Measurements from ENCODE around the gene TLDC2.
A peak's percentile ranks its signal among the peaks of the same experiment; 100 is the strongest.

The TLDC2 gene

GRCh38 chr20:36859700-36860330 is 16.1 kb upstream of the TLDC2 start:
- no peaks in the 10 kb centered on the region for H3K36me3 ChIP-seq (ENCODE audit: control insufficient read depth in 2 of 2, insufficient read depth in 2 of 2, low read length in 2 of 2)
- H3K27ac ChIP-seq (ENCODE audit: low read depth in 2 of 2, low read length in 2 of 2) = no peak overlapping the region
- no peak overlapping the region for H3K4me3 ChIP-seq (ENCODE audit: low read length in 2 of 2)
- H3K9me3 ChIP-seq (ENCODE audit: control insufficient read depth in 2 of 2, low read length in 2 of 2) = no peaks in the 10 kb centered on the region
- no peak overlapping the region for H3K9ac ChIP-seq (ENCODE audit: low read depth in 1 of 2, low read length in 2 of 2)
- H3K4me1 ChIP-seq (ENCODE audit: control insufficient read depth in 2 of 2, insufficient read depth in 2 of 2, low read length in 2 of 2) = peaks cover 31 to 44% of the 10 kb centered on the region in 2 donors
- no peaks in the 10 kb centered on the region for H3K27me3 ChIP-seq (ENCODE audit: control insufficient read depth in 2 of 2, insufficient read depth in 2 of 2, low read length in 2 of 2)

GRCh38 chr20:36860339-36860738 is 15.6 kb upstream of the TLDC2 start:
- Histone ChIP-seq H3K36me3 (ENCODE audit: control insufficient read depth in 2 of 2, insufficient read depth in 2 of 2, low read length in 2 of 2) (no peaks in the 10 kb centered on the region), H3K9me3 (ENCODE audit: control insufficient read depth in 2 of 2, low read length in 2 of 2) (no peaks in the 10 kb centered on the region), H3K4me1 (ENCODE audit: control insufficient read depth in 2 of 2, insufficient read depth in 2 of 2, low read length in 2 of 2) (peaks cover 27 to 40% of the 10 kb centered on the region in 2 donors), H3K9ac (ENCODE audit: low read depth in 1 of 2, low read length in 2 of 2) (no peak overlapping the region), H3K4me3 (ENCODE audit: low read length in 2 of 2) (no peak overlapping the region), H3K27me3 (ENCODE audit: control insufficient read depth in 2 of 2, insufficient read depth in 2 of 2, low read length in 2 of 2) (no peaks in the 10 kb centered on the region), H3K27ac (ENCODE audit: low read depth in 2 of 2, low read length in 2 of 2) (no peak overlapping the region)

DNA sequence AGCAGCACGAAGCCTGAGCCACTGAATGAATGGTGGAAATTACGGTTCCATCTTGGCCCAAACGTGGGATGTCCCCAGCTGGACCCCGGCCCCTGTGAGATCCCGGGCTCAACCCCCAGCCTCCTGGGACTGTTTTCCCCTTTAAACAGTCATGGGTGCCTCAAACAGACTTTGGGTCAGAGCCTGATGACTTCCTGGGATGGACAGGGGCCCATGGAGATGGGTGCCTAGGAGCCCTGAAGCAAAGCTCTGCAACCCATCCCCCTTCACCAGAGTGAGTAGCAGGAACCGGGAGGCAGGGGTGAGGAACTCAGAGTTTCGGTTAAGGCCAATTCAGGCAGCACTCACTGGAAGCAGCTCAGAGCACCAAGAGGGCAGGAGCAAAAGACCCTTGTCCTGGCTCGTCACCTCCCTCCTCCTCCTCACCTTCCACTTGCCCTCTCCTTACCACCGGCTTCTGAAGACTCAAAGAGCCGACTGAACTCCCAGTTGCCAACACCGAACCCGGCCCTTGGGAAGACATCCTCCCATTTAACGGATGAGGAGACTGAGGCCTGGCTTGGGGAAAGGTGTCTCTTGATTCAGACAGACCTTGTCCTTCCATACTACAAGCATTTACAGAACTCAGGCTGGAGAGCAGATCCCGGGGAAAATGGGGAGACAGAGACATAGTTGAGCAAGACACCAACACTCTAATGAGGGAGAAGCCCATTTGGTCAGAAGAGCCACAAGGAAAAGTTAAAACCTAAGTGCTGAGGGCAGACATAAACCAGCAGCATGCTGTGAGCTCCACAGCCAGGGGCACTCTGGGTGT is 14.9 kb upstream of the TLDC2 start:
- H3K9ac ChIP-seq (ENCODE audit: low read depth in 1 of 2, low read length in 2 of 2) = peak overlapping the region; percentile 61 to 69
- no peaks in the 10 kb centered on the region for H3K9me3 ChIP-seq (ENCODE audit: control insufficient read depth in 2 of 2, low read length in 2 of 2)
- H3K4me1 ChIP-seq (ENCODE audit: control insufficient read depth in 2 of 2, insufficient read depth in 2 of 2, low read length in 2 of 2) = peaks cover 25 to 35% of the 10 kb centered on the region in 2 donors
- no peaks in the 10 kb centered on the region for H3K27me3 ChIP-seq (ENCODE audit: control insufficient read depth in 2 of 2, insufficient read depth in 2 of 2, low read length in 2 of 2)
- H3K36me3 ChIP-seq (ENCODE audit: control insufficient read depth in 2 of 2, insufficient read depth in 2 of 2, low read length in 2 of 2) = no peaks in the 10 kb centered on the region
- peak overlapping the region; percentile 49 to 63 for H3K4me3 ChIP-seq (ENCODE audit: low read length in 2 of 2)
- H3K27ac ChIP-seq (ENCODE audit: low read depth in 2 of 2, low read length in 2 of 2) = peak overlapping the region in 1 of 2 donors; percentile 40

DNA sequence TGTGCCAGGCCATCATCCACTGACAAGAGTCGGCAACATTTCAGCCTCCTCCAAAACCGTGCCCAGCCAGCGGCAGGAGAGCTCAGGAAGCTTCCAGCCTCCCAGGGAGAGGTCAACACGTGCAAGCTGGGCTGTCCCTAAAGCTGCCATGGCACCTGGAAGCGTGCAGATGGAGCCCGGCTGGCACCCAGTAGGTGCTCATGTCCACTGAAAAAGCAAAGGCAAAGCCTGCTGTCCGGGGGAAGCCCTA is 14.4 kb upstream of the TLDC2 start:
- Histone ChIP-seq H3K4me1 (ENCODE audit: control insufficient read depth in 2 of 2, insufficient read depth in 2 of 2, low read length in 2 of 2) (peaks cover 20 to 30% of the 10 kb centered on the region in 2 donors), H3K9me3 (ENCODE audit: control insufficient read depth in 2 of 2, low read length in 2 of 2) (no peaks in the 10 kb centered on the region), H3K36me3 (ENCODE audit: control insufficient read depth in 2 of 2, insufficient read depth in 2 of 2, low read length in 2 of 2) (no peaks in the 10 kb centered on the region), H3K4me3 (ENCODE audit: low read length in 2 of 2) (peak overlapping the region; percentile 49 to 63), H3K27me3 (ENCODE audit: control insufficient read depth in 2 of 2, insufficient read depth in 2 of 2, low read length in 2 of 2) (no peaks in the 10 kb centered on the region), H3K27ac (ENCODE audit: low read depth in 2 of 2, low read length in 2 of 2) (peak overlapping the region; percentile 40 to 79), H3K9ac (ENCODE audit: low read depth in 1 of 2, low read length in 2 of 2) (peak overlapping the region; percentile 61 to 69)

- Histone ChIP-seq H3K27me3 (ENCODE audit: control insufficient read depth in 2 of 2, insufficient read depth in 2 of 2, low read length in 2 of 2) (no peaks in the 10 kb centered on the region), H3K4me3 (ENCODE audit: low read length in 2 of 2) (peak overlapping the region; percentile 49 to 63), H3K9me3 (ENCODE audit: control insufficient read depth in 2 of 2, low read length in 2 of 2) (no peaks in the 10 kb centered on the region), H3K36me3 (ENCODE audit: control insufficient read depth in 2 of 2, insufficient read depth in 2 of 2, low read length in 2 of 2) (no peaks in the 10 kb centered on the region), H3K27ac (ENCODE audit: low read depth in 2 of 2, low read length in 2 of 2) (peak overlapping the region; percentile 69 to 79), H3K4me1 (ENCODE audit: control insufficient read depth in 2 of 2, insufficient read depth in 2 of 2, low read length in 2 of 2) (peaks cover 16 to 24% of the 10 kb centered on the region in 2 donors), H3K9ac (ENCODE audit: low read depth in 1 of 2, low read length in 2 of 2) (peak overlapping the region; percentile 61 to 69)
Observed at GRCh38 chr20:36861875-36862801, 13.8 kb upstream of the TLDC2 start.

DNA sequence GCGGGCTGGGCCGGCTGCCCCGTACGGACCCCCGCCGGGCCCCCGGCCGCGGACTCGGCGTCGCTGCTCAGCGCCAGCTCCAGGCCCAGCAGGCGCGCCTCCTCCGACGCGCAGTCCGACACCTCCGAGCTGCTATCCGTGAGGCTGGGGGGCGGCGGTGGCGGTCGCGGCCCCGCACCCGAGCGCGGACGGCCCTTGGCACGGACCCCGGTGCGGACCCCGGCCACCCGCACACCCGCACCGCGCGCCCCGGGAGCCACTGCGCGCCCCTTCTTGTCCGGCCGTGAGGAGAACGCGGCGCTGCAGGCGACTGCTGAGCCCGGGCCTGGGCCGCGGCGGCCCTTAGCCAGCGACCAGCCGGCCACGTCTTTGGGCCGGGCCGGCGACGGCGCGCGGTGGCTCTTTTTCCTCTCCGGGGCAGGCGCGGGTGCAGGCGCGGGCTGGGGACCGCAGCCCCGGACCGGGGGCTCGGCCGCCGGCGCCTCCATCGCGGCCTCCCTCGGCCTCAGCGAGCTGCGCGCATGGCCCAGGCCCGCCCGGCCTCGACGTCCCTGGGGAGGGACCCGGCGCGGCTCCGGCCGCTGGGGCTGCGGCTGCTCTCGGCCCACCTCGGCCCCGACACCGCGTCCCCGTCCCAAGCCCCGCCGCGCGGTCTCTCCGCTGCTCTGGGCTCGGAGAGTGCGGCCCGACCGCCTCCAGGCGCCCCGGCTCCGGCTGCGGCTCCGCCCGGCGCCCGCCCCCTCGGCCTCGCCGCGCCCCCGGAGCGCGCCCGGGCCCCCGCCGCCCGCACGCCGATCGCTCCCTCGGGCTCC is 12.9 kb upstream of the TLDC2 start:
- Histone ChIP-seq H3K27ac (ENCODE audit: low read depth in 2 of 2, low read length in 2 of 2) (peak overlapping the region; percentile 69 to 79), H3K27me3 (ENCODE audit: control insufficient read depth in 2 of 2, insufficient read depth in 2 of 2, low read length in 2 of 2) (no peaks in the 10 kb centered on the region), H3K9ac (ENCODE audit: low read depth in 1 of 2, low read length in 2 of 2) (peak overlapping the region in 1 of 2 donors; percentile 69), H3K9me3 (ENCODE audit: control insufficient read depth in 2 of 2, low read length in 2 of 2) (no peaks in the 10 kb centered on the region), H3K36me3 (ENCODE audit: control insufficient read depth in 2 of 2, insufficient read depth in 2 of 2, low read length in 2 of 2) (no peaks in the 10 kb centered on the region), H3K4me1 (ENCODE audit: control insufficient read depth in 2 of 2, insufficient read depth in 2 of 2, low read length in 2 of 2) (peaks cover 16 to 20% of the 10 kb centered on the region in 2 donors), H3K4me3 (ENCODE audit: low read length in 2 of 2) (peak overlapping the region; percentile 49 to 56)

DNA sequence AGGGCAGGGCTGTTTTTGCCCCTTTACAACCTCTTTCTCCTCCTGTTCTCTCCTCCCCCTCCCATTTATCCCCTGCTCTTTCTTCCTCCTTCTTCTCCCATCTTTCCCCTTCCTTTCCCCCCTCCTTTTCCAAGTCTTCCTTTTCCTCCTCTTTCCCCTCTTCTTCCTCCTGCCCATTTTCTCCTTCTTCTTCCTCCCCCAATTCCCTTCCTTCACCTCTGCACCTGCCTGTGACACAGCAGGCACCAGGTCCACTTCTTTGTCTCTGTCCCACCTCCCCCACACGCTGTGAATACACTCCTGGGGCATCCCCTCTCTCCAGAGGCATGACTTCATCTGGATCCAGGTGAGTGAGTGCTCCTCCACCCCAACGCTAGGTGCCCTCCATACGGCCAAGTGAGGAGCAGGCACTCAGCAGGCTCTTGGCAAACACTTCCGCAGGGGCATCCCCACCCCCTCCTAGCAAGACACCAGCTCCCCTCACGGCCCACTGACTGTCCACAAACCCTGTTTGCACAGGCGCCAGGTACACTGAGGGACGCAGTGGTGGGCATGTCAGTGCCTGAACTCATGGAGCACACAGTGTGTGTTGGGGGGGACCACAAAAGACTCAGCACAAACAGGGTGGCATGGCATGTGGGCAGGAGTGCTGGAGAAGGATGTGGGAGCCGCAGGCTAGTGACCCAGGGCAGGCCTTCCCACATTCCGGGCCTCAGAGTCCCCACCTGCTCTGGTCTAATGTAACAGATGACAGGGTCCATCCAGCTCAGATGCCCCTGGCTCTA is 10.7 kb upstream of the TLDC2 start:
- Histone ChIP-seq H3K27ac (ENCODE audit: low read depth in 2 of 2, low read length in 2 of 2) (no peak overlapping the region), H3K4me3 (ENCODE audit: low read length in 2 of 2) (no peak overlapping the region), H3K4me1 (ENCODE audit: control insufficient read depth in 2 of 2, insufficient read depth in 2 of 2, low read length in 2 of 2) (peaks cover 16 to 20% of the 10 kb centered on the region in 2 donors)

GRCh38 chr20:36865861-36866149 is 10.1 kb upstream of the TLDC2 start:
- Histone ChIP-seq H3K36me3 (ENCODE audit: control insufficient read depth in 2 of 2, insufficient read depth in 2 of 2, low read length in 2 of 2) (no peaks in the 10 kb centered on the region), H3K9me3 (ENCODE audit: control insufficient read depth in 2 of 2, low read length in 2 of 2) (no peaks in the 10 kb centered on the region), H3K9ac (ENCODE audit: low read depth in 1 of 2, low read length in 2 of 2) (no peak overlapping the region), H3K27me3 (ENCODE audit: control insufficient read depth in 2 of 2, insufficient read depth in 2 of 2, low read length in 2 of 2) (no peaks in the 10 kb centered on the region), H3K4me3 (ENCODE audit: low read length in 2 of 2) (no peak overlapping the region), H3K4me1 (ENCODE audit: control insufficient read depth in 2 of 2, insufficient read depth in 2 of 2, low read length in 2 of 2) (peaks cover 15 to 17% of the 10 kb centered on the region in 2 donors), H3K27ac (ENCODE audit: low read depth in 2 of 2, low read length in 2 of 2) (no peak overlapping the region)

More for the DNA sequence above, 10.7 kb upstream of the TLDC2 start:
- Histone ChIP-seq H3K9me3 (ENCODE audit: control insufficient read depth in 2 of 2, low read length in 2 of 2) (no peaks in the 10 kb centered on the region), H3K36me3 (ENCODE audit: control insufficient read depth in 2 of 2, insufficient read depth in 2 of 2, low read length in 2 of 2) (no peaks in the 10 kb centered on the region), H3K9ac (ENCODE audit: low read depth in 1 of 2, low read length in 2 of 2) (no peak overlapping the region), H3K27me3 (ENCODE audit: control insufficient read depth in 2 of 2, insufficient read depth in 2 of 2, low read length in 2 of 2) (no peaks in the 10 kb centered on the region)

- no peak overlapping the region for H3K27ac ChIP-seq (ENCODE audit: low read depth in 2 of 2, low read length in 2 of 2)
- no peak overlapping the region for H3K9ac ChIP-seq (ENCODE audit: low read depth in 1 of 2, low read length in 2 of 2)
- H3K9me3 ChIP-seq (ENCODE audit: control insufficient read depth in 2 of 2, low read length in 2 of 2) = no peaks in the 10 kb centered on the region
- no peak overlapping the region for H3K4me3 ChIP-seq (ENCODE audit: low read length in 2 of 2)
- no peaks in the 10 kb centered on the region for H3K27me3 ChIP-seq (ENCODE audit: control insufficient read depth in 2 of 2, insufficient read depth in 2 of 2, low read length in 2 of 2)
- peaks cover 12 to 13% of the 10 kb centered on the region in 2 donors for H3K4me1 ChIP-seq (ENCODE audit: control insufficient read depth in 2 of 2, insufficient read depth in 2 of 2, low read length in 2 of 2)
- H3K36me3 ChIP-seq (ENCODE audit: control insufficient read depth in 2 of 2, insufficient read depth in 2 of 2, low read length in 2 of 2) = no peaks in the 10 kb centered on the region
Observed at GRCh38 chr20:36866164-36866563, 9.8 kb upstream of the TLDC2 start.
